ENCODE data around the gene SDC4.

The SDC4 gene

DNA sequence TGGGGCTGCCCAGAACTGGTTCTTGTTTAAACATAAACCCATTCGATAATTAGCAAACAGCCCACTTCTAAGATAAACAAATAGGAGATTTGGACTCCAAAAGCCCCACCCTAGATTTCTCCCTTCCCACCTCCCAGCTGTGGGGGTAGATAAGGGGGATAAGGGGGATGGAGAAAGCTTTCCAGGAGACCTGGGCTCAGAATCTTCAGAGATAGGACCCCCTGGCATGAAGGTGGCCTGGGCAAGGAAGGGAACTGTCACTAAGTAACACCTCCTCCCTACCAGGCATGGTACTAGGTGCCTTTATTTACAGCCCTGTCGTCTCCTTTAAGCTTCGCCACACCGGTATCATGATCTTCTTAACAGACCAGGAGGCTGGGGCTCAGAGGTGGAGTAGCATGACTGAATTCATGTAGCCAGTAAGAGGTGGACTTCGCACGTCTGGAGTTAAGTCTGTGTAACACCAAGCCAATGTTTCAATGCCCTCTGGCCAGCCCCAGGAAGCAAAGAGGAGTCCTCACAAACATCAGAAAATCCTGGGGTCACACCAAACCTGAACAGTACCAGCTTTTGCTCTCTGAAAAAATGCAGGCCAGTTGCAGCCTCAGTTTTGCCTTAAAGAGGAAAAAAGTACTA is 4.6 kb downstream of the SDC4 start:
- no peaks in the 10 kb centered on the region for H3F3A ChIP-seq (ENCODE audit: low read depth)
- H3K27me3 ChIP-seq (ENCODE audit: insufficient read depth, low read length, poor library complexity, severe bottlenecking): no peaks in the 10 kb centered on the region
- no peaks in the 10 kb centered on the region for H3K79me2 ChIP-seq (ENCODE audit: insufficient read depth, low read length)
- no peak overlapping the region for H3K4me2 ChIP-seq (ENCODE audit: low read depth, low read length, poor library complexity, severe bottlenecking)
- no peaks in the 10 kb centered on the region for H3K9me3 ChIP-seq (ENCODE audit: insufficient read depth, low read depth, low read length)
- H3K9ac ChIP-seq (ENCODE audit: low read depth, low read length, poor library complexity, severe bottlenecking): no peak overlapping the region
- H2AFZ ChIP-seq (ENCODE audit: low read length): no peak overlapping the region
- no peak overlapping the region for H3K4me3 ChIP-seq (ENCODE audit: low read length, poor library complexity, severe bottlenecking)
- H3K9me2 ChIP-seq (replicated peaks; ENCODE audit: low read depth, low read length): no peaks in the 10 kb centered on the region
- TF ChIP-seq EZH2phosphoT487 (IDR thresholded peaks at IDR 0.05; ENCODE audit: borderline replicate concordance): no peak
- TF ChIP-seq, protein P1, sequence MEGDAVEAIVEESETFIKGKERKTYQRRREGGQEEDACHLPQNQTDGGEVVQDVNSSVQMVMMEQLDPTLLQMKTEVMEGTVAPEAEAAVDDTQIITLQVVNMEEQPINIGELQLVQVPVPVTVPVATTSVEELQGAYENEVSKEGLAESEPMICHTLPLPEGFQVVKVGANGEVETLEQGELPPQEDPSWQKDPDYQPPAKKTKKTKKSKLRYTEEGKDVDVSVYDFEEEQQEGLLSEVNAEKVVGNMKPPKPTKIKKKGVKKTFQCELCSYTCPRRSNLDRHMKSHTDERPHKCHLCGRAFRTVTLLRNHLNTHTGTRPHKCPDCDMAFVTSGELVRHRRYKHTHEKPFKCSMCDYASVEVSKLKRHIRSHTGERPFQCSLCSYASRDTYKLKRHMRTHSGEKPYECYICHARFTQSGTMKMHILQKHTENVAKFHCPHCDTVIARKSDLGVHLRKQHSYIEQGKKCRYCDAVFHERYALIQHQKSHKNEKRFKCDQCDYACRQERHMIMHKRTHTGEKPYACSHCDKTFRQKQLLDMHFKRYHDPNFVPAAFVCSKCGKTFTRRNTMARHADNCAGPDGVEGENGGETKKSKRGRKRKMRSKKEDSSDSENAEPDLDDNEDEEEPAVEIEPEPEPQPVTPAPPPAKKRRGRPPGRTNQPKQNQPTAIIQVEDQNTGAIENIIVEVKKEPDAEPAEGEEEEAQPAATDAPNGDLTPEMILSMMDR (conservative IDR thresholded peaks at IDR 0.05; ENCODE audit: low read length): no peak
- H3K36me3 ChIP-seq (ENCODE audit: insufficient read depth, low read length): no peaks in the 10 kb centered on the region
- H3K4me1 ChIP-seq (ENCODE audit: insufficient read depth, low read length, poor library complexity, severe bottlenecking): peaks cover 38% of the 10 kb centered on the region
- H4K20me1 ChIP-seq (ENCODE audit: insufficient read depth, low read length, poor library complexity, severe bottlenecking): no peaks in the 10 kb centered on the region

DNA sequence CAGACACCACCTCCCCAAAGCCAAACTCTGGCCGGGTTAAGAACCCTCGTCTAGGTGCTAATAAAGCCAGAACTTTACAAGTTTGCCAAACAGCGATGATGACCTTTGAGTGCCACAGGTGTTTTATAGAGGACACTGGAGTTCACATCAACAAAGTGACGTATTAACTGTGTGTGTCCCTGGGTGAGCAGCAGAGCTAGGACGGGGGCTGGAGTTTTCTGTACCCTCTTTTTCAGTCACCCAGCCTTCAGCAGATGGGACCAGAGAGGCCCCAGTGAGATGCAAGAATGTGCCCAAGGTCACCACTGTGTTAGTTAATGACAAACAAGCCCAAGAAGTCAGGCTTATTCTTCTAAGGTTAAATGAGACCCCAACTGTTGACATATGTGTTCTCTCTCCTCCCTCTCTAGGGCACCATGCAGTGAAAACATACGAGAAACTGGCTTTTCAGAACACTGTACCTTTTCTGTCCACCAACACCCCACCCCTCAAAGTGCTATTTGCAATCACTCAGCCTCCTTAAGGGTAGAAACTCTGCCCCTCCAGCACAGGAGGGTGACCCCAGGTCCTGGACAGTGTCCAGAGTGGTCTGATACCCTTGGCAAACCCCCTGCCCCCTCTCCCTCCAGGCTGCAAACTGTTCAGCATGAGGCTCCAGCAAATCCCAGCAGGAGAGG is 5.2 kb downstream of the SDC4 start:
- Histone ChIP-seq H3K4me2 (ENCODE audit: low read depth, low read length, poor library complexity, severe bottlenecking) (no peak overlapping the region), H3K36me3 (ENCODE audit: insufficient read depth, low read length) (no peaks in the 10 kb centered on the region), H3K27me3 (ENCODE audit: insufficient read depth, low read length, poor library complexity, severe bottlenecking) (no peaks in the 10 kb centered on the region), H3K4me1 (ENCODE audit: insufficient read depth, low read length, poor library complexity, severe bottlenecking) (peaks cover 38% of the 10 kb centered on the region), H4K20me1 (ENCODE audit: insufficient read depth, low read length, poor library complexity, severe bottlenecking) (no peaks in the 10 kb centered on the region), H3K4me3 (ENCODE audit: low read length, poor library complexity, severe bottlenecking) (no peak overlapping the region), H3F3A (ENCODE audit: low read depth) (no peaks in the 10 kb centered on the region), H2AFZ (ENCODE audit: low read length) (no peak overlapping the region), H3K9me3 (ENCODE audit: insufficient read depth, low read depth, low read length) (no peaks in the 10 kb centered on the region), H3K79me2 (ENCODE audit: insufficient read depth, low read length) (no peaks in the 10 kb centered on the region), H3K9ac (ENCODE audit: low read depth, low read length, poor library complexity, severe bottlenecking) (no peak overlapping the region), H3K9me2 (replicated peaks; ENCODE audit: low read depth, low read length) (no peaks in the 10 kb centered on the region)
- TF ChIP-seq, protein P1 (conservative IDR thresholded peaks at IDR 0.05; ENCODE audit: low read length): no peak

DNA sequence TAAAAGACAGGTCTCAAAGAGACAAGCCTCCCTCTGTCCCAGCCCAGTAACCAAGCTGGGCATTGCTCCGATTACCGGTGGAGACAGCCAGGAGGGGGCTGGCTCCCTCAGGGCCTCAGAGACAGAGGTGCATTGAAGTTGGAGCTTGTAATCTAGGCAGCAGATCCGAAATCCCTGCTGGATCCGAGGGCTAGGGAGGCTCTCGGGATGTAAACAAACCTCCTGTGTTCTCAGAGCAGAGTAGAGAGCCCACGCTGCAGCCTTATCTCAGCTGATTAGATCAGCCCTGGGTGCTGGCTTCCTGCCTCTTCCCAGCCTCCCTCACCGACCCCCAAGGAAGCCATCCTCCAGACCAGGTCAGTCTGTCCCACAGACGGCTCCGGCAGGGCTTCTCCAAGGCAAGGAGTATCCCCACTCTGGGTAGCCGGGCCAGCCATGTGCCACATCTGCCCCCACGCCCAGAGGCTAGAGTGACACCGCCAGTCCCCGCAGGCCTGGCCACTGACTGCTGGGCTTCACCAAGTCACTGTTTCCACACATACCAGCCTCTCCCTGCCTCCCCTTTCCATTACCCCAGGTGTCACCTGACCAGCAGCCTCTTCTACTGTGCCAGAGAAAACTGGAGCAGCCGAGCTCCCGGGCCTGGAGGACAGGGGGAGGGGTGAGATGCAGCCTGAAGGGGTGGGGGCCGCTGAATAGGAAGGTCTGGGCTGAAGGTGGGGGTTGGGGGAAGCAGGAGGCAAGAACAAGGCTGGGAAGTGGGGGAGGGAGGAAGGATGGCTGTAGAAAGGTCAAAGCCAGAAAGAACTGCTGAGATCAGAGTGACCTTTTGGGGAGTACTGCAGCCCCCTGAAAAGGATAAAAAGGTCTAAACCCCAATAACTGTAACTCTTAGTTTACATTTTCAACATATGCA is 6.0 kb downstream of the SDC4 start:
- no peaks in the 10 kb centered on the region for H3K36me3 ChIP-seq (ENCODE audit: insufficient read depth, low read length)
- H3K79me2 ChIP-seq (ENCODE audit: insufficient read depth, low read length): no peaks in the 10 kb centered on the region
- H3F3A ChIP-seq (ENCODE audit: low read depth): no peaks in the 10 kb centered on the region
- no peak overlapping the region for H3K9ac ChIP-seq (ENCODE audit: low read depth, low read length, poor library complexity, severe bottlenecking)
- H3K27me3 ChIP-seq (ENCODE audit: insufficient read depth, low read length, poor library complexity, severe bottlenecking): no peaks in the 10 kb centered on the region
- no peaks in the 10 kb centered on the region for H3K9me2 ChIP-seq (replicated peaks; ENCODE audit: low read depth, low read length)
- H3K4me1 ChIP-seq (ENCODE audit: insufficient read depth, low read length, poor library complexity, severe bottlenecking): peaks cover 38% of the 10 kb centered on the region
- no peaks in the 10 kb centered on the region for H3K9me3 ChIP-seq (ENCODE audit: insufficient read depth, low read depth, low read length)
- H3K4me3 ChIP-seq (ENCODE audit: low read length, poor library complexity, severe bottlenecking): no peak overlapping the region
- TF ChIP-seq, protein P1 (conservative IDR thresholded peaks at IDR 0.05; ENCODE audit: low read length): no peak
- no peak for TF ChIP-seq EZH2phosphoT487 (IDR thresholded peaks at IDR 0.05; ENCODE audit: borderline replicate concordance)
- H4K20me1 ChIP-seq (ENCODE audit: insufficient read depth, low read length, poor library complexity, severe bottlenecking): no peaks in the 10 kb centered on the region
- no peak overlapping the region for H3K4me2 ChIP-seq (ENCODE audit: low read depth, low read length, poor library complexity, severe bottlenecking)
- peak overlapping the region; percentile 15; the same call in 1 of the 2 replicates for H2AFZ ChIP-seq (ENCODE audit: low read length)

Data from Loucy (cell line).